HG02884 (cell line): ENCODE data around the gene KRTAP10-11.

Experiments used
- ATAC-seq: cut with Tn5 transposase; IDR thresholded peaks from one replicate; pipeline ENCODE4 v1.9.1; 2021; ENCODE audit warnings: mild to moderate bottlenecking, moderate library complexity; ENCODE audit not compliant: unreplicated experiment

Gene KRTAP10-11

DNA sequence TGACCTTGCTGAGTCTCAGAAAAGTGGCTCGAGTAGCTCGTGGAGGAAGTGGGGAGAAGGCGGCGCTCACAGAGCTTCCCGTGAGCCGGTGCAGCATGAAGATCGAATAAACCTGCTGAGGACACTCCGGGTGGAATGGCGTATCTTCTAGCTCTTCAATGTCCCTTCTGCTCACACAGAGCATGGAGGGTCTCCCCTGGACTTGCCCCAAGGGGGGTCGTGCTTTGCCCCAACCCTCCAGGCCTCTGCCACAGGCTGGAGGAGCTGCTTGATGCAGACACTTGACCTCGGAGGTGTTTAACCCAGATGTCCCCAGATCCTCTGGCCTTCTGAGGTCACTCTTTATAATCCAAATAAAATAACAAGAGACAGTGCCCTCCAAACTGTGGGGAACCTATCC, 48.6 kb downstream of the KRTAP10-11 start:
- ATAC-seq: no peak

GRCh38 chr21:44695184-44695583, 49.0 kb downstream of the KRTAP10-11 start:
- no peak for ATAC-seq

- ATAC-seq: no peak
Observed at GRCh38 chr21:44695641-44696040, 49.4 kb downstream of the KRTAP10-11 start.

GRCh38 chr21:44696572-44696971, 50.4 kb downstream of the KRTAP10-11 start:
- ATAC-seq: no peak
